GM18508 (cell line): ENCODE measurements around the gene DGLUCY.
"Not testable (repeated sequence)": the region's sequence is repeated elsewhere in the genome, so short reads cannot be mapped to it uniquely, and the experiment has no call there.

Source experiments
- ATAC-seq: cut with Tn5 transposase; IDR thresholded peaks from one replicate; pipeline ENCODE4 v1.9.1; 2021; ENCODE audit warnings: moderate number of reproducible peaks; ENCODE audit not compliant: insufficient read depth, unreplicated experiment

The DGLUCY gene

GRCh38 chr14:91197631-91198030 lies 83.8 kb downstream of the DGLUCY start:
- ATAC-seq, result no peak

GRCh38 chr14:91200802-91201201 lies 86.9 kb downstream of the DGLUCY start:
- ATAC-seq, result not testable (repeated sequence)

GRCh38 chr14:91202234-91202974 lies 88.5 kb downstream of the DGLUCY start:
- ATAC-seq, result no peak

- no peak for ATAC-seq
Observed at GRCh38 chr14:91204657-91205056, 90.8 kb downstream of the DGLUCY start.

GRCh38 chr14:91205459-91205858 lies 91.6 kb downstream of the DGLUCY start:
- ATAC-seq, result no peak

- no peak for ATAC-seq
Observed at GRCh38 chr14:91207008-91207407, 93.1 kb downstream of the DGLUCY start.

GRCh38 chr14:91211017-91211416 lies 97.1 kb downstream of the DGLUCY start:
- ATAC-seq, result no peak

- ATAC-seq, result no peak
Observed at GRCh38 chr14:91214306-91214705, 100.4 kb downstream of the DGLUCY start.

- no peak for ATAC-seq
Observed at GRCh38 chr14:91215381-91215780, 101.5 kb downstream of the DGLUCY start.

- no peak for ATAC-seq
Observed at GRCh38 chr14:91216731-91217226, 102.9 kb downstream of the DGLUCY start.

GRCh38 chr14:91218014-91218413 lies 104.1 kb downstream of the DGLUCY start:
- no peak for ATAC-seq

GRCh38 chr14:91219517-91220389 lies 105.9 kb downstream of the DGLUCY start:
- ATAC-seq, result no peak

- ATAC-seq, result no peak
Observed at GRCh38 chr14:91220581-91221000, 106.7 kb downstream of the DGLUCY start.

GRCh38 chr14:91221270-91221669 lies 107.4 kb downstream of the DGLUCY start:
- ATAC-seq, result no peak

GRCh38 chr14:91223028-91223783 lies 109.3 kb downstream of the DGLUCY start:
- no peak for ATAC-seq

- no peak for ATAC-seq
Observed at GRCh38 chr14:91225025-91225424, 111.2 kb downstream of the DGLUCY start.

GRCh38 chr14:91226360-91226759 lies 112.5 kb downstream of the DGLUCY start:
- ATAC-seq, result not testable (repeated sequence)

GRCh38 chr14:91227183-91227628 lies 113.3 kb downstream of the DGLUCY start:
- ATAC-seq, result no peak

- ATAC-seq, result peak; percentile 78
Observed at GRCh38 chr14:91228112-91229004, 114.5 kb downstream of the DGLUCY start.
